Measurements from ENCODE around the gene S1PR2. TPM values are rescaled to one million over a fixed set of nuclear protein-coding genes. Genes with fewer than 3 reads are reported as not detected.
A peak's percentile ranks its signal among the peaks of the same experiment; 100 is the strongest.

The S1PR2 gene
- polyA plus RNA-seq, 3 donors = 1.2 to 15.2 (median 4.0) TPM

- WGBS, 3 donors = 27 to 65% (median 42%) methylated on average over 1 to 2 of the region's 2 CpGs
- H3K27ac ChIP-seq (ENCODE audit: low read depth, low read length) = no peak overlapping the region
Observed at GRCh38 chr19:10228920-10229319, 2.2 kb downstream of the S1PR2 start.

DNA sequence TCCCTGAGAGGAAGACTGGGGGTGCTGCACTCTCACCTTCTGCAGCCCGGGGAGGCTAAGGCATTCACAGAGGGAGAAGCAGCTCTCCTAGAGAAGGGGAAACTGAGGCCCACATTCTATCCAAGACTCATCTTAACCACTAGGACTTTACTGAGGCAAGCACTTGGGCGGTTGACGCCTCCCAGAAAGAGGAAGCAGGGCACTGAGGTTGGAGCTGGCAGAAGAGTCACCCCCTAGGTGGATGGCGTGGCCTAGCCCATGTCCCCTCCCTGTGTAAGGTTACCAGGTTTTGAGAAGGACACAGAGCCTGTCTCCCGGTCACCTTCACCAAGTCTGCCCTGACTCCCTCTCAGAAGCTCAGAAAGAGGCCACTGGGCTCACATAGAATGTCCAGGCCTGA is 2.7 kb downstream of the S1PR2 start:
- H3K27ac ChIP-seq (ENCODE audit: low read depth, low read length) = no peak overlapping the region
- 61 to 94% (median 71%) methylated on average over 5 of the region's 5 CpGs for WGBS, 3 donors

DNA sequence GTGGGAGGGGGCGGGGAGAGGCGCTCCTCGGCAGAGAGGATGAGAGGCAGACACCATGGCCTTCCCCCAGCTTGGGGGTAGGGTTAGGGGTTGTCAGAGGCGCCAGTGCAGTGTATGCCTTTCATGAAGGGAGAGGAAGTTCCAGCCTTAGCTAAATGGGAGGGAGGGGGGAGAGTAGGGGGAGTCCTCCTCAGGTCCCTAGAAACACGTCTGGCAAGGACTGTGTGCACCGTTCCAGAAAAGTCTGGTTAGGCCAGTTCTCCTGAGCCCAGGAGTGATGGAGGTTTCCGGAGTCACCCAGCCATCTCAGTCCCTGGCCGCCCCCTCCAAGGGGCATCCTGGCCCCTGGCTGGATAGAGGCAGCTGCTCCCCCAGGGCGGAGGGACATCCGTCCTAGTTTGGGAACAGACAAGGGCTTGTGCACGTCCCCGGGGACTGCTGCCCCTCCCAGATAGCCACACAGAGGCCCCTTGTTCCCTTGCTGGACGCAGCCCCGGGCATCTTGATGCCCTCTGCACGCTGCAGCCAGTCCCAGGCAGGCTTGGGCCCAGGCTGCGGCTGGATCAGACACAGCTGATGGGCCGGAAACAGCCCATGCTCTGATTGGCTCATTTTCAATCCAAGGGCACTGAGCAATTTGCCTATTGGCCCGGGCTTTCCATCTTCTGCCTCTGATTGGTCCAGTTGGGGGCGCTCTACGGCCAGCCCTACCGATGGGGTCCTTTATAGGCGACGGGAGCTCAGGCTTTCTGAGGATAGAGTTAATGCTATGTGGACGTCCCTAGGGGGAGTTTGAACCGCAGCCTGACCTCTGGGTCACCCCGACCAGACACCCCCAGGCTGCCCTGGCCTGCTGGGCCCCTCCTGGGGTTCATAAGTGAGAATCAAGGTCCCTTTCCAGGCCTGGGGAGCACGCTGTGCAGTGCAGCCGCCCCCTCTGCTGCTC is 3.8 kb downstream of the S1PR2 start:
- 60 to 73% (median 68%) methylated on average over 28 of the region's 28 CpGs for WGBS, 3 donors
- H3K27ac ChIP-seq (ENCODE audit: low read depth, low read length) = peak overlapping the region; percentile 19

DNA sequence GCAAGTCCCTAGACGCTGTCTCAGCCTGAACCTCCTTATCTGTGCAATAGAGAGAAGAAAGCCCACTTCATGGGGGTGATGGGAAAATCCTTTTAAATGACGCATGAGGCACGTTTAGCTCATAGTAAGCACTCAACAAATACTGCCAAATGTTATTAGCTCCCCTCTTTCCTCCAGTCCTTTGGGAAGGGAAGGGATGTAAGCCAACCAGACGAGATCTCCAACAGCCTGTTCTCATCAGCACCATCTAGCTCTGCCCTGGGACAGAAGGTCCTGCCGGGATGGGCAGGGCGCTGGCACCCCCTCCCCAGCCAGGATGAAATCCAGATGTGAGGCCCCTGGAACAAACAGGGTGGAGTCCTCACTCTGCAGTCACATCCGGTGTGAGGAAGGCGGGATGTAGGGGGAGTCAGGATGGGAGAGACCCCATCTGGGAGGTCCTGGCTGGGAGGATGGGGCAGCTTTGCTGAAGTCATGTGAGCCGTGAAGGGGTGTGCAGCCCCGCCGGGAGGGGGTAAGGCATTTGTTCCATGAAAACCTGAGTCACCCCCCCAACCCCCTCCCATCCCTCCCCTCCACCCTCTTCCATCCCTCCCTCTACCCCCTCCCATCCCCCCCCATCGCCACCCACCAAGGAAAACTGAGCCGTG is 4.6 kb downstream of the S1PR2 start:
- H3K27ac ChIP-seq (ENCODE audit: low read depth, low read length) = peak overlapping the region; percentile 19
- 35 to 66% (median 46%) methylated on average over 11 to 13 of the region's 13 CpGs for WGBS, 3 donors

DNA sequence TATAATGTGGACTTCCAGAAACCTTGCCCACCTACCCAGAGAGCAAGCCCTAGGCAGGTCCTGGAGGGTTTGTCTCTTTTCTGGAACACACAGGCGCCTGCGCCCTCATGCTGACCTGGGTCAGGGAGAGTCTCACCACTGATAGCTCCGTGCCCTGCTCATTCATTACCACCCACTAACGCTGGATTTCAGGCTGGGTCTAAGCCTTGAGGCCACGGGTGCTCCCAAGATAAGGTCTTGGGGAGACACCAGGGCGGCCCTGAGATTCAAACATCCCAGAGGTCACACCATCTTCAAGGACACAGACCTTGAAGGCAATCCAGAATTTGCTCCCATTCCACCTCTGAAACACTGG is 5.1 kb downstream of the S1PR2 start:
- WGBS, 3 donors = 74 to 77% (median 74%) methylated on average over 6 of the region's 6 CpGs
- H3K27ac ChIP-seq (ENCODE audit: low read depth, low read length) = no peak overlapping the region

DNA sequence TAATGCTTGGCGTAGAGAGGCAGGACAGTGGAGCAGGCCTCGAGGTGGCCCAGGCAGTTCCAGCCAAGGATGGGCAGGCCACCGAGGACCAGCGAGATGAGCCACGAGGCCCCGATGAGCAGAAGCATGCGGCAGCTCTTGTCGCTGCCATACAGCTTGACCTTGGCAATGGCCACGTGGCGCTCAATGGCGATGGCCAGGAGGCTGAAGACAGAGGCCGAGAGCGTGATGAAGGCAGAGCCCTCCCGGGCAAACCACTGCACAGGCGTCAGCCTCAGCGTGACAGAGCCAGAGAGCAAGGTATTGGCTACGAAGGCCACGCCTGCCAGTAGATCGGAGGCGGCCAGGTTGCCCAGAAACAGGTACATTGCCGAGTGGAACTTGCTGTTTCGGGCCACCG is 6.8 kb downstream of the S1PR2 start:
- 94 to 95% (median 95%) methylated on average over 23 of the region's 23 CpGs for WGBS, 3 donors
- H3K27ac ChIP-seq (ENCODE audit: low read depth, low read length) = no peak overlapping the region

- 92 to 96% (median 94%) methylated on average over 24 to 28 of the region's 28 CpGs for WGBS, 3 donors
- no peak overlapping the region for H3K27ac ChIP-seq (ENCODE audit: low read depth, low read length)
Observed at GRCh38 chr19:10223488-10224213, 7.5 kb downstream of the S1PR2 start.

DNA sequence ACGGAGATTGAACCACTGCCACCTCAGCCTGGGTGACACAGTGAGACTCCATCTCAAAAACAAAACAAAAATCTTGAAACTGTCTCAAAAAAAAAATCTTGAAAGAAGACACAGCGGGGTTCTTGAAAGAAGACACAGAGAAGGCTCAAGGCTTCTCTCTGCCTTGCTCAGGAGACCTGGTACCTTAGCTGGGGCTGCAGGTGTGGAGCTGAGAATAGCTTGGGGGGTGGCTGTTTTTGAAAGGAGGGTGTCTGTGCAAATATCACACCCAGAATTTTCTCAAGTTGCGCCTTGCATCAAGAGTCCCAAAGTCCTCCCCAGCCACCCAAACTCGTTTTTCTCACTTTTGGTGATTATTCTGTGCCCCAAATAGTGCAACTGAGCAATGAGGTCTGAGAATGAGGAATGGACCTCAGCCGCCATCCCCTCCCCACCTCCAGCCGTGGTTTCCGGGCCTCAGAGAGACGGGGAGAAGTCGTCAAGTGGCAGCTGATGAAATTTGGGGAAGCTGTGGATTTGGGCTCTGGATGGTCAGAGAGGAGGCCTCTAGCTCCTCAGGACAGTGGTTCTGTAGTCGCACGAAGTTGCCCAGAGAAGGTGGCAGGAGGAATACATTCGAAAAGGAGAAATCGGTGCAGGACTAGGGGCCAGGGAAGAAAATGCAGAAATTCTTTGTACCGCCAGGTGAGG is 8.8 kb downstream of the S1PR2 start:
- 59 to 86% (median 66%) methylated on average over 14 of the region's 14 CpGs for WGBS, 3 donors
- H3K27ac ChIP-seq (ENCODE audit: low read depth, low read length) = no peak overlapping the region

DNA sequence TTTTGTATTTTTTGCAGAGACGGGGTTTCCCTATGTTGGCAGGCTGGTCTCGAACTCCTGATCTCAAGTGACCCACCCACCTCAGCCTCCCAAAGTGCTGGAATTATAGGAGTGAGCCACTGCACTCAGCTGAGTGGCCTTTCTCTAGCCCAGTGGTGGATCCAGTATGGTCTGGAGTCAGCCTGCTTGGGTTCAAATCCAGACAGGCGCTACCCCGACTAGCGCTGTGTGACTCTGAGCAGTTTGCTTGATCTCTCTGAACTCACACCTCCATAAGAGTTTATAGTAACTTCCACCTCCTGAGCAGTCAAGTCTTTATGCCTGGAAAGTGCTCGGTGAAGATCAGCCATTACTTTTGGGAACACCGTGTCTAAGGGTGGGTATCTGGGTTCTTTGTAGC is 10.4 kb downstream of the S1PR2 start:
- H3K27ac ChIP-seq (ENCODE audit: low read depth, low read length) = no peak overlapping the region
- 82 to 86% (median 84%) methylated on average over 7 of the region's 7 CpGs for WGBS, 3 donors

- H3K27ac ChIP-seq (ENCODE audit: low read depth, low read length) = no peak overlapping the region
- 24 to 51% (median 28%) methylated on average over 3 of the region's 3 CpGs for WGBS, 3 donors
Observed at GRCh38 chr19:10219678-10220077, 11.5 kb downstream of the S1PR2 start.

DNA sequence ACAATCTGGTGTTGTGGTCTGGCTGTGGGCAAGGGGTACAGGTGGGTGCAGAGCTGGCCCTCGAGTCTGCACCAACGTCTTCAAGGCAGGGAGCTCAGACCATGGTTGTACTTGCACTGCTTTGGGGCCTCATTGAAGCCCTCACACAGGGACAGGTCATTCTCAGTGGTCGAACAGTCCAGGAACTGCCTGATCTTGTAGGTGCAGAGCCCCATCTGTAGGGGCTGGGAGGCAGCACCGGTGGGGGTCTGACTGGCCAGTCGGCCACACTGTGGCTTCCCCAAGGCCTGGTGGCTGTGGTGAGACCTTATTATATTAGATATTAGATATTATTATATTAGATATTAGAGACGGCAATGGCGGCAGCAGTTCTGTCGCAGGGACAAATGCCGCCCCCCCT is 14.0 kb downstream of the S1PR2 start:
- WGBS, 3 donors = 83 to 94% (median 92%) methylated on average over 7 to 9 of the region's 9 CpGs
- no peak overlapping the region for H3K27ac ChIP-seq (ENCODE audit: low read depth, low read length)

GRCh38 chr19:10214784-10215183 is 16.3 kb downstream of the S1PR2 start:
- 89 to 94% (median 94%) methylated on average over 5 of the region's 5 CpGs for WGBS, 3 donors
- H3K27ac ChIP-seq (ENCODE audit: low read depth, low read length) = no peak overlapping the region

- WGBS, 3 donors = 83 to 96% (median 94%) methylated on average over 6 of the region's 6 CpGs
Observed at GRCh38 chr19:10211691-10212090, 19.4 kb downstream of the S1PR2 start.

DNA sequence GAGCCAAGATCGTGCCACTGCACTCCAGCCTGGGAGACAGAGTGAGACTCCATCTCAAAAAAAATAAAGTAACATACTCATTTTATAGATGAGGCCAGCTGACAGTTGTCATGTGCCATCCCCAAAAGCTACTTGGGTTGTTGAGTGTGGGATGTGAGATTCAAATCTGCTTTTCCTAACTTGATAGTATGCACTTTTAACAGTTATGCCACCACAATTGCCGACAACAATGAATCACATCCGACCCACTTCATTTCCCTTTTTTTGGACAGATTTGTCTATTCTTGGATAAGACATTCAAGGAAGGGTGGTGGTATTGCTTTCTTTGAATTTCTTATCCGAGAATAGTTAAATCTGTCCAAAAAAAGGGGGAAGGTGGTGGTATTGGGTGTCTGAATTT is 20.1 kb downstream of the S1PR2 start:
- WGBS, 3 donors = 70 to 85% (median 76%) methylated on average over 4 of the region's 4 CpGs
- no peak overlapping the region for H3K27ac ChIP-seq (ENCODE audit: low read depth, low read length)

More at GRCh38 chr19:10211691-10212090, 19.4 kb downstream of the S1PR2 start:
- no peak overlapping the region for H3K27ac ChIP-seq (ENCODE audit: low read depth, low read length)

DNA sequence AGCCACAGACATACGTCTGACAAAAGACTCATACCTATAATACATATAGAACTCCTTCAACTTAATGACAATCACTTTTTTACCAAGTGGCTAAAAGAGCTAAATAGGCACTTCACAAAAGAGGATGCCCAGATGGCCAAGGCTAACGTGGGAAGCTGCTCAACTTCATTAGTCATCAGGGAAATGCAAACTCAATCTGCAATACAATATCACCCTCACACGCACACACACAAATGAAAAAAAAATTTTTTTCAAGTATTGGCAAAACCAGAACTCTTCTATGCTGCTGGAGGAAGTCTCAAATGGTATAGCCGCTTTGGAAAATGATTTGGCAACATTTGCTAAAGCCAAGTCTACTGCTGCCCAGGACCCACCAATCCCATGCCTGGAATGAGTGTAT is 21.8 kb downstream of the S1PR2 start:
- no peak overlapping the region for H3K27ac ChIP-seq (ENCODE audit: low read depth, low read length)
- WGBS, 3 donors = 44 to 53% (median 47%) methylated on average over 4 of the region's 4 CpGs

DNA sequence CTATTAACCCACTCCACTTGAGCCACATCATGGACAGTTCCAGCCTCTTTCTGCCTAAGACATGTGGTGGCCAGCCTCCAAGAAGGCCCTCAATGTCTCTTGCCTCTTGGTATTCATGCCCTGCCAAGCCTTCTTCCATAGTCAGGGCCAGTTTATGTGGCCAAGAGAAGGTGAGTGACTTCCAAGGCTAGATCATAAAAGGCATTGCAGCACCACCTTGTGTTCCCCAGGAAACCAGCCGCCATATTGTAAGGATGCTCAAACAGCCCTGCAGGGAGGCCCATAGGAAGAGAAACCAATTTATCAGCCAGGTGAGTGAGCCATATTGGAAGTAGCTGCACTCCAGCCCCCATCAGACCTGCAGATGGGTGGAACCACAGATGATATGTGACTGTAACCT is 24.1 kb downstream of the S1PR2 start:
- WGBS, 3 donors = 94 to 100% (median 100%) methylated on average over 1 of the region's 1 CpG

DNA sequence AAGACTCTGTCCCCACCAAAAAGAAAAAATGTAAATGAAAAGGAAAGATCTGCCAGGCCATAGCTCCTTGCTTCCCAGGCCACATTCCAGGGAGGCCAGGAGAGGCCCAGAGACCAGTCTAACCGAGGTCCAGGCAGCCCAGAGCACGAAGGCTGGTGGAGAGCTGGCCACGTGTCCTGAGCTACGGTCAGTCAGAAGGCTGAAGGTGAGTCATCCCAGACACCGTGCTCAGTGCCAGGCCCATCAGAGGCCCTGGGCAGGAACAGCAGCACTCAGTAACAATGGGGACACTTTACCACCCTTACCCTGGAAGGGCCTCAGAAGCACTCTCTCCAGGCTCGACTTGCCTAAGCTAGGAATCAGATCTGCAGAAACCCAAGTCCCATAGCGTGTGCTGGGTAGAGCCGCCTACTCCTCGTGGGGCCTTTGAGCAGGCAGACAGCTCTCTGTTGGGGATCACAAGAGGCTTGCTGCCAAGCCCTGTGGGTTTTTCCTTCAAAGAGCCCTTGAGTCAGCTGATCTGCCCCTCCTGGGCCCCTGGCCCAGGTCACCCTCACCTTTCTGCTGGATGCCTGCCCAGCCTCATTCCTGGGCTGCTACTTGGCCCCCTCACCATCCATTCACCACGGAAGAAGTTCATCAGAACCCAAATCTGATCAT is 24.8 kb downstream of the S1PR2 start:
- WGBS, 3 donors = 84 to 89% (median 85%) methylated on average over 10 of the region's 10 CpGs
- no peak overlapping the region for H3K27ac ChIP-seq (ENCODE audit: low read depth, low read length)

More for the DNA sequence above, 24.1 kb downstream of the S1PR2 start:
- no peak overlapping the region for H3K27ac ChIP-seq (ENCODE audit: low read depth, low read length)

GRCh38 chr19:10205636-10206035 is 25.5 kb downstream of the S1PR2 start:
- WGBS, 3 donors = 88 to 91% (median 89%) methylated on average over 4 of the region's 4 CpGs
- no peak overlapping the region for H3K27ac ChIP-seq (ENCODE audit: low read depth, low read length)

Data from adipose tissue (tissue), 3 donors.